SK-N-SH (cell line): ENCODE data around the gene USP48. TPM values are rescaled to one million over a fixed set of nuclear protein-coding genes. Genes with fewer than 3 reads are reported as not detected.

Experiments
- CTCF ChIA-PET: fragments of 300-600, 350-600 bp; formaldehyde crosslinking; extraction: SDS; loops from one replicate; lab custom pipeline; 2021; lab: Yijun Ruan, JAX
- POLR2A ChIA-PET: fragments of 350-600 bp; sonication (Branson Sonifier 250); formaldehyde crosslinking; extraction: SDS; loops from one replicate; lab custom pipeline; 2020; ENCODE audit warnings: antibody characterized with exemption, inconsistent platforms; lab: Yijun Ruan, JAX
- DNase-seq: peaks from one replicate; pipeline ENCODE4 v3.0.0; 2012
- H2AFZ ChIP-seq: fragments of 200-600 bp; sonication (generic); 2 replicates; pipeline ENCODE4 v1.8.1; 2016; ENCODE audit warnings: antibody characterized with exemption, mild to moderate bottlenecking, low read depth
- H3F3A ChIP-seq: fragments of 200-600 bp; sonication (generic); replicated peaks from 2 replicates; pipeline ENCODE3; 2016; ENCODE audit warnings: antibody characterized with exemption, mild to moderate bottlenecking; ENCODE audit not compliant: insufficient read depth
- H3K27ac ChIP-seq, 2 experiments: fragments of 200-500 bp in 1 of 2; fragments of 200-600 bp in 1 of 2; sonication (Bioruptor generic) in 1 of 2; sonication (generic), shearing (Covaris generic) in 1 of 2; 2 replicates each; pipeline versions ENCODE4 v1.5.1 to v1.6.1; 2014 to 2016; ENCODE audit warnings: low read depth in 2 of 2, inconsistent platforms in 1 of 2, low read length in 1 of 2, mild to moderate bottlenecking in 1 of 2, mixed read lengths in 1 of 2
- H3K27me3 ChIP-seq: fragments of 200-600 bp; sonication (generic), shearing (Covaris generic); 2 replicates; pipeline ENCODE4 v1.6.1; 2016; ENCODE audit warnings: mixed run types; ENCODE audit not compliant: insufficient read depth
- H3K36me3 ChIP-seq, 2 experiments: fragments of 200-500 bp in 1 of 2; fragments of 200-600 bp in 1 of 2; sonication (Bioruptor generic) in 1 of 2; sonication (generic) in 1 of 2; replicated peaks in 1 of 2; 2 replicates each; pipeline versions ENCODE3 to v1.5.1; 2014 to 2016; ENCODE audit warnings: low read length in 1 of 2, mild to moderate bottlenecking in 1 of 2; ENCODE audit not compliant: insufficient read depth in 2 of 2, control insufficient read depth in 1 of 2
- H3K4me1 ChIP-seq, 2 experiments: fragments of 200-500 bp in 1 of 2; fragments of 200-600 bp in 1 of 2; sonication (Bioruptor generic) in 1 of 2; sonication (generic), shearing (Covaris generic) in 1 of 2; 2 replicates each; pipeline versions ENCODE4 v1.5.1 to v1.6.1; 2014 to 2016; ENCODE audit warnings: low read depth in 1 of 2, low read length in 1 of 2, mixed run types in 1 of 2; ENCODE audit not compliant: insufficient read depth in 2 of 2, control insufficient read depth in 1 of 2
- H3K4me2 ChIP-seq: fragments of 200-600 bp; sonication (generic), shearing (Covaris generic); 2 replicates; pipeline ENCODE4 v1.6.1; 2017; ENCODE audit warnings: mixed run types
- H3K4me3 ChIP-seq, 2 experiments: fragments of 200-500 bp in 1 of 2; fragments of 200-600 bp in 1 of 2; sonication (Bioruptor generic) in 1 of 2; sonication (generic), shearing (Covaris generic) in 1 of 2; 2 replicates each; pipeline versions ENCODE4 v1.5.1 to v1.8.1; 2014 to 2016; ENCODE audit warnings: low read depth in 2 of 2, inconsistent platforms in 1 of 2, low read length in 1 of 2, mild to moderate bottlenecking in 1 of 2, mixed read lengths in 1 of 2, moderate library complexity in 1 of 2
- H3K79me2 ChIP-seq: fragments of 200-600 bp; sonication (generic); 2 replicates; pipeline ENCODE4 v1.8.1; 2017; ENCODE audit warnings: mild to moderate bottlenecking; ENCODE audit not compliant: insufficient read depth
- H3K9ac ChIP-seq: fragments of 200-600 bp; sonication (generic); 2 replicates; pipeline ENCODE4 v1.6.1; 2017; ENCODE audit warnings: mixed run types
- H3K9me2 ChIP-seq: fragments of 200-600 bp; sonication (generic); 2 replicates; pipeline ENCODE4 v1.6.1; 2017; ENCODE audit warnings: mixed run types
- H3K9me3 ChIP-seq: fragments of 200-600 bp; sonication (generic); 2 replicates; pipeline ENCODE4 v1.6.1; 2017; ENCODE audit warnings: mixed run types, mild to moderate bottlenecking, moderate library complexity
- H4K20me1 ChIP-seq: fragments of 200-600 bp; sonication (generic); 2 replicates; pipeline ENCODE4 v1.6.1; 2017; ENCODE audit warnings: mild to moderate bottlenecking, mixed run types; ENCODE audit not compliant: insufficient read depth
- CTCF ChIP-seq: fragments of 200-600 bp; sonication (generic); IDR thresholded peaks from 2 replicates; pipeline ENCODE4 v1.6.1; 2017; ENCODE audit warnings: antibody characterized with exemption, mild to moderate bottlenecking, moderate library complexity
- ELF1 ChIP-seq: IDR thresholded peaks from 2 replicates; pipeline ENCODE4 v1.4.0; 2012
- EZH2phosphoT487 ChIP-seq: fragments of 200-600 bp; sonication (generic); IDR thresholded peaks from 2 replicates; pipeline ENCODE4 v1.6.1; 2017; ENCODE audit warnings: low read depth, mixed run types, mild to moderate bottlenecking, antibody characterized with exemption, moderate library complexity, borderline replicate concordance
- FOXM1 ChIP-seq: IDR thresholded peaks from 2 replicates; pipeline ENCODE4 v1.4.0; 2012; ENCODE audit warnings: low read depth, mild to moderate bottlenecking
- IRF3 ChIP-seq: fragments of 150-350 bp; IDR thresholded peaks from 2 replicates; pipeline ENCODE4 v1.6.1; 2016; ENCODE audit warnings: mild to moderate bottlenecking, low read depth, low read length
- MEF2A ChIP-seq: IDR thresholded peaks from 2 replicates; pipeline ENCODE4 v1.4.0; 2012; ENCODE audit warnings: low read depth, borderline replicate concordance
- MXI1 ChIP-seq: IDR thresholded peaks from 2 replicates; pipeline ENCODE4 v1.6.1; 2012; ENCODE audit warnings: mild to moderate bottlenecking, low read depth, low read length, improper control_type of control experiment
- NRF1 ChIP-seq: IDR thresholded peaks from 2 replicates; pipeline ENCODE4 v1.6.1; 2012; ENCODE audit warnings: low read depth, mild to moderate bottlenecking, low read length
- POLR2AphosphoS5 ChIP-seq: IDR thresholded peaks from 2 replicates; pipeline ENCODE4 v1.6.1; 2012; ENCODE audit warnings: low read depth, low read length
- RAD21 ChIP-seq: IDR thresholded peaks from 2 replicates; pipeline ENCODE4 v1.6.1; 2012; ENCODE audit warnings: mild to moderate bottlenecking, low read length
- RCOR1 ChIP-seq: fragments of 150-350 bp; IDR thresholded peaks from 2 replicates; pipeline ENCODE4 v1.6.1; 2017; ENCODE audit warnings: antibody characterized with exemption, low read length
- SIN3A ChIP-seq: IDR thresholded peaks from 2 replicates; pipeline ENCODE4 v1.6.1; 2012; ENCODE audit warnings: low read depth, mild to moderate bottlenecking, low read length, moderate library complexity, borderline replicate concordance
- YY1 ChIP-seq: IDR thresholded peaks from 2 replicates; pipeline ENCODE4 v1.4.0; 2012; ENCODE audit warnings: low read depth, mild to moderate bottlenecking
- ZBTB33 ChIP-seq: IDR thresholded peaks from 2 replicates; pipeline ENCODE4 v1.4.0; 2012; ENCODE audit warnings: low read depth, borderline replicate concordance
- WGBS: methylation state at CpG from one replicate; pipeline ENCODE4 v1.1.6; 2017; ENCODE audit warnings: low lambda C conversion rate; 5-methylcytosine and 5-hydroxymethylcytosine counted together
- polyA plus RNA-seq, 3 experiments: library from polyadenylated mRNA; depleted of rRNA; stranded (reverse); fragments of >200 nt; gene quantifications; 2 replicates each; pipeline ENCODE4 v1.2.3, GENCODE V29; 2012

Gene USP48
- polyA plus RNA-seq, 1 of the 3 experiments (the other 2 are of a cell fraction) = 13.6 TPM

GRCh38 chr1:21655748-21656147 is 127.2 kb downstream of the USP48 start (continued):
- TF ChIP-seq RAD21 = no peak
- no peak for TF ChIP-seq SIN3A
- no peak for TF ChIP-seq IRF3
- no peak for TF ChIP-seq FOXM1
- TF ChIP-seq CTCF = no peak; the same call in 1 of the 2 replicates

GRCh38 chr1:21655259-21655658 is 127.7 kb downstream of the USP48 start:
- DNase-seq = no peak
- 100% methylated on average over 1 of the region's 4 CpGs for WGBS
- Histone ChIP-seq H3K9me2 (no peaks in the 10 kb centered on the region), H3K36me3 (no peaks in the 10 kb centered on the region), H3K9me3 (no peaks in the 10 kb centered on the region)
- no peak for TF ChIP-seq MEF2A
- TF ChIP-seq POLR2AphosphoS5 = no peak
- no peak for TF ChIP-seq ZBTB33
- TF ChIP-seq ELF1 = no peak
- TF ChIP-seq YY1 = no peak
- no peak for TF ChIP-seq NRF1
- TF ChIP-seq IRF3 = no peak
- TF ChIP-seq MXI1 = no peak
- TF ChIP-seq RCOR1 = no peak
- TF ChIP-seq EZH2phosphoT487 = no peak
- TF ChIP-seq, all 33 proteins: peak for 0
- no peak overlapping the region for H3K4me2 ChIP-seq
- no peaks in the 10 kb centered on the region for H4K20me1 ChIP-seq
- no peaks in the 10 kb centered on the region for H3K79me2 ChIP-seq
- no peaks in the 10 kb centered on the region for H3F3A ChIP-seq
- H3K4me3 ChIP-seq = no peak overlapping the region
- ChIA-PET CTCF (interaction anchor here (0.6 to 6.1 kb wide), 4 partner anchors 31 to 386 kb away, joined by 3 to 70 read pairs (median 3); no protein-coding TSS in a partner anchor), POLR2A (no interaction called here)
- H3K9ac ChIP-seq = no peak overlapping the region
- H3K4me1 ChIP-seq = peaks cover 0 to 21% of the 10 kb centered on the region in 2 experiments; a peak in 1 of 4 replicates
- no peak overlapping the region for H2AFZ ChIP-seq
- H3K27me3 ChIP-seq = peaks cover 11% of the 10 kb centered on the region
- no peak overlapping the region for H3K27ac ChIP-seq
